GM12873 (cell line): ENCODE measurements around the gene CLN5.

Experiments
- CTCF ChIP-seq: IDR thresholded peaks from 2 replicates; pipeline ENCODE4 v1.5.1; 2012; ENCODE audit warnings: low read depth, mild to moderate bottlenecking, moderate library complexity, low read length, control low read depth; ENCODE audit not compliant: insufficient read depth; ENCODE audit errors: missing control alignments

Gene CLN5

DNA sequence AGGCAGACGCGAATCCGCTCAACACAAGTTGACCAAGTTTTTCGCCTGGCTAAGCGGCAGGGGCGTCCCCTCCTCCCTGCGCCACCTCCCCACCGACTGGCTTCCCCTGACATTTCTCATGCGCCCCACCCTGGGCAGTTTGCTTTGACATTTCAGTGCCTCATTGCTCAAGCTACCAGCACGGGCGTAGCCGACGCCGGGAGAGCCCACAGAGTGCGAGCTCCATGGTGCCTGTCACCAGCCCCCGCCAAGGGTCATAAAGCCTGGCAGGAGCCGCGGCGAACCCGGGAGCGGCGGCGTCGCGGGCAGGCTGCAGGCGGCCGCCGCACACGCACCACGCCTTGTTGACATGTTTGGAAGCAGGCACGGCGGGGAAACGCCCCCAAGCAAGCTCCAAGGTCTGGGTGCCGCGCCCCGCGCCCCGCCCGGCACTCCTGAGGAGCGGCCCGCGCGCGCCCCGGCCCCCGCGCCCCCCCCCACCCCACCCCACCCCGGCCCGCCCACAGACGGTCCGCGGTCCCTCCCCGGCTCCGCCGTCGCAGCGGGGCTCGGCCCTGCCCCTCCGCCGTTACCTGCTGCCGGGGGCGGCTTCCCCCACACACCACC is 34.5 kb downstream of the CLN5 start:
- TF ChIP-seq CTCF: no peak

DNA sequence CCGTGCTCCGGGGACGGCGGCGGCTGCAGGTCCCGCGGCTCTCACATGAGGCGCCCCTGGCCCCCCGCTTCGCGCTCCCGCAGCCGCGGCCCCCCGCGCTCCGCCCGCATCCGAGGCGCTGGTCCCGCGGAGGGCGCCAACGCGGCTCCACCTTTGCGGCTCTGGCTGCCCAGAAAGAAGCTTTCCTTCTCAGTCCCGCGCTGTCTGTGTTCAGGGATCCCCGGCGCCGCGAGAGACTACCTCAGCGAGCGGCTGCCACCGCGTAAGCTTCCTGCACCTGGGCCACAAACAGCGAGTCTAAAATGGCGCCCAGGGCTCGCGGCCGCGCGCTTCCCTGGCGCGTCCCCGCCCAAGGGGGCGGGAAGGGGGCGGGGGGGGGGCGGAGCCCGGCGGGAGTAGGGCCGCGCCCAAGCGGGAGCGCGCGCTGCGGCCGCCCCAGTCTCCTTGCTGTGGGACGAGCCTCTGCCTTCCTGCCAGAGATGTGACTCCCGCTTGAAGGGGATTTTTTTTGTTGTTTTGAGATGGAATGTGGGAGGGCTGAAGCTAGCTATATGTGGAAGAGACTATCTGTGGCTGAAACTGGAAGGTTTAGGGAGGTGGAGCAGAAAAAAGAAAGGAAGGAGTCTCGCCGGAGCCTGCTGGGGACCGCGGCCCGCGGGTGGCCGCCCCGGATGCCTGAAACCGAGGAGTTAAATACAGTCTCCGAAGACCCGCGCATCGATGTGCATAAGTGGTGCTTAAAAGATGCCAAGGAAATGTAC is 35.2 kb downstream of the CLN5 start, which contains the start of gene FBXL3:
Gene FBXL3, minus strand, starts transcription at position 299 of the 761 bp plus-strand sequence. CDS start 5,299 bp downstream, outside the sequence.
- TF ChIP-seq CTCF: no peak

- no peak for TF ChIP-seq CTCF
Measured at GRCh38 chr13:77028202-77028601, 36.3 kb downstream of the CLN5 start.

- no peak for TF ChIP-seq CTCF
Measured at GRCh38 chr13:77029436-77029835, 37.6 kb downstream of the CLN5 start.

DNA sequence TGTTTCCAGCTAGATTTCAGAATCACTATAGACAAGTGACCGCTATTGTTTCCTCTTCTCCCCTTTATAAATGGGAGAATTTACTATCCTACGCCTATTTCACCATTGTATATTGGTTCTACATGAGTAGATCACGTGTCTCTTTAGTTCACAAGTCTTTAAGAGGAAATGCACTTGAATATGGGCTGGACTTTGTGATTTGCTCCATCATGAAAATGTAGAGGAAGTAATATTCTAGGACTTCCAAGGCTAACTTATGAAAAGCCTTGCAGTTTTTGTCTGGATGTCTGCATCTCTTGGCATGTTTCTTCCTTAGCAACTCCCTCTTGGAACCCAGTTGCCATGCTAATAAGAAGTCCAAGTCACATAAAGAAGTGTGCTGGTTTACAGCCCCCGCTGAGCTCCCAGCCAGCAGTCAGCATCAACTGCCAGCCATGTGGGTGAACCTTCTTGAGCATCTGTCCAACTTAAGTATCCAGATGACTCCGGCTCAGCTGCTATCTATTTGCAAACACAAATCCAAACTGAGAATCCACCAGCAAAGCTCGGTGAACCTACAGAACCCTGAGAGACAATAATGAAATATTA is 39.9 kb downstream of the CLN5 start:
- TF ChIP-seq CTCF: no peak

GRCh38 chr13:77033717-77034302 is 41.9 kb downstream of the CLN5 start:
- TF ChIP-seq CTCF: no peak

- TF ChIP-seq CTCF: no peak
Measured at GRCh38 chr13:77034881-77035280, 43.0 kb downstream of the CLN5 start.
